GM19238 (cell line): ENCODE data around the gene CST1.

Experiments used
- DNase-seq: peaks from one replicate; pipeline ENCODE4 v3.0.0; 2011; ENCODE audit warnings: low spot score; ENCODE audit not compliant: insufficient read length

Gene CST1

DNA sequence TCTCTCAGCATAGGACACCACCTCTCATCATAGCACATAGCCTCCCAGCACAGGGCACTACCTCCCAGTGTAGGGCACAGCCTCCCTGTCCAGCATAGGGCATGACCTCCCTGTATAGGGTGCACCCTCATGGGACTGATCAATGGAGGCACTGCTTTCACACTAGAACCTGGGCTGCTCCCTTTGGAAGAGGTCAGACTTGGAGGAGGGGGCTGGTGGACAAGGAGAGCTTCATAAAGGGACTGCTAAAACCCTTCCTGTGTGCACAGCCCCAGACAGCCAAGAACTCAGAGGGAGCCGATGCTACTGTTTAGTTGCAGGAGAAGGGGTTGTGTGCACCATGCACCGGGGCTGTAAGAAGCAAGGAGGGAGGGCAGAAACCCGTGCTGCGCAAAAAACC is 40.0 kb downstream of the CST1 start:
- DNase-seq, result no peak

DNA sequence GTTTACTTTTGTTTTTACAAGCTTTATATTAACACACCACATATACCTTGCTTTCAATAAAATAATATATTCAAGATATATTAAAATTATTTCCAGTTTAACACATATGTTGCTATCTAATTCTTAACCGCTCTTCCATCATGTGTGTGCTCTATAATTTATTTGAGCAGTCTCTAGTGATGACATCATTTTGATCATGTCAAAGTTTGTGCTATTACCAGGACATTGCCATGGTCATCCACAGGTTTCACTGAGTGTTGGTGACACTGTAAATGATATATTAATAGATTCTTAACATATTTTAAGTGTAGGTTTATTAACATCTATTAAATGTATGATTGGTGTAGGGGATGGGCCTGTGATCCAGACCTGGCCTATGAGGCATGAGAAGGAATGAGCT is 44.8 kb downstream of the CST1 start:
- no peak for DNase-seq

DNA sequence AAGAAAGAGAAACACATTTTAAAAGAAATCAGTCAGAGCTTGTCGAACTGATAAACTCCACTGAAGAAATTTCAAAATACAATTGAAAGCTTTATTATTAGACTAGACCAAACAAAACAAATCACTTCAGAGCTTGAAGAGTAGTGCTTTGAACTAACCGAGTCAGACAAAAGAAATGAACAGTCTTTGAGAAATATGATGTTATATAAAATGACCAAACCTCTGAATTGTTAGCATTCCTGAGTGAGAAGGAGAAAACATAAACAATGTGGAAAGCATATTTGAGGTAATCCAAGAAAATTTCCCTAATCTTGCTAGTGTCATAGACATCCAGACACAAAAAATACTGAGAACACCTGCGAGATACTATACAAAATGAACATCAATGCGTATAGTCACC is 48.7 kb downstream of the CST1 start:
- DNase-seq, result no peak

DNA sequence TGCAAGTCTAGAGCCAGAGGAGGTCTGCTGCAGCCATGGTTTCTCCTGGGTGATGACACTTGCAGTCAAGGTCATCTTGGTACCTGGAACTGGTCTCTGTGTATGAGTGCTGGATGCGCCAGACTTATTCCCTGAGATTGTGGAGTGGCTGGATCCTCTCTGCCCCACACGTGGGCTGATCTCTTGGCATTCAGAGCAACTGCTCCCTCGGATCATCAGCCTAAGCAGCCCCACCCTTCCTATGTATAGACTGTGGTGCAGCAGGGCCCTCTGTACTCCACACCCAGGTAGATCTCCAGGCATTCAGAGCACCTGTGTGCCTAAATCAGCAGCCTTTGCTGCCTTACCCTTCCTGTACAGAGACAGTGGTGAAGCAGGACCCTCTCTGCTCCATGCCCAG is 49.8 kb downstream of the CST1 start:
- DNase-seq, result no peak

DNA sequence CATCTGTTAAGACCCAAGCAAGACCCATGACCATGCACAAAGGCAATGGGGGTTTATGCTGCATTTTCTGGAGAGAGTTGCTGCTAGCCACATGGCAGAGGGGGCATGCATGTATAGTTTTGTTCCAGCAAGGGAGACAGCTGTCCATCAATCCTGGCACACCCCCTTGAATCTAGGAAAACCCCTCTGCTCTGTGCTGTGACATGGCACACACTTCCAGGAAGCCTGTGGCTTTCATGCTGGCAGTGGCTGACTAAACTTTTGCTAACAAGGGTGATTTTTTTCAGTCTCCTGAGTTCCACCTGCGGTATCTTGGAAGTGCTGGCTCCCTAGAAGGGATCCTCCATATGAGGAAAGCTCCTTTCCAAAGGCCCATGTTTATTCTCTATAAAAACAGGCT is 52.8 kb downstream of the CST1 start:
- DNase-seq, result no peak
